Neural crest cell (in vitro differentiated cells): Measurements from ENCODE around the gene IST1. TPM values are rescaled to one million over a fixed set of nuclear protein-coding genes. Genes with fewer than 3 reads are reported as not detected.

ENCODE experiments used
- DNase-seq: peaks from one replicate; pipeline ENCODE4 v3.0.0; 2021; ENCODE audit warnings: low read depth, mixed read lengths, low spot score
- H3K27ac Mint-ChIP-seq: one replicate; pipeline ENCODE4 v1.8.0; 2021; ENCODE audit warnings: mild to moderate bottlenecking, mixed read lengths; ENCODE audit not compliant: unreplicated experiment
- H3K27me3 Mint-ChIP-seq: 2 replicates; pipeline ENCODE4 v1.8.0; 2021; ENCODE audit warnings: low read depth, mild to moderate bottlenecking, mixed read lengths
- H3K36me3 Mint-ChIP-seq: 2 replicates; pipeline ENCODE4 v1.8.0; 2021; ENCODE audit warnings: low read depth, mild to moderate bottlenecking, mixed read lengths
- H3K4me1 Mint-ChIP-seq: 2 replicates; pipeline ENCODE4 v1.8.0; 2021; ENCODE audit warnings: mixed read lengths
- H3K4me3 Mint-ChIP-seq: one replicate; pipeline ENCODE4 v1.8.0; 2021; ENCODE audit warnings: mild to moderate bottlenecking, mixed read lengths
- H3K9me3 Mint-ChIP-seq: 2 replicates; pipeline ENCODE4 v1.8.0; 2021; ENCODE audit warnings: mixed read lengths
- CTCF ChIP-seq: fragments of 200-600 bp; sonication (generic); conservative IDR thresholded peaks from 2 replicates; pipeline ENCODE4 v1.5.0; 2021; ENCODE audit warnings: antibody characterized with exemption, mild to moderate bottlenecking
- total RNA-seq: library from RNA; stranded (reverse); gene quantifications from 2 replicates; pipeline ENCODE4 v1.2.1, GENCODE V29; 2021

The IST1 gene
- total RNA-seq, 1 donor from 2014 or later = 242 TPM

GRCh38 chr16:71974068-71974818 lies 78.9 kb downstream of the IST1 start:
- no peak overlapping the region for H3K27ac Mint-ChIP-seq
- H3K9me3 Mint-ChIP-seq = no peaks in the 10 kb centered on the region
- H3K36me3 Mint-ChIP-seq = no peaks in the 10 kb centered on the region
- no peak overlapping the region for H3K4me3 Mint-ChIP-seq
- no peak for DNase-seq
- H3K4me1 Mint-ChIP-seq = no peaks in the 10 kb centered on the region
- no peaks in the 10 kb centered on the region for H3K27me3 Mint-ChIP-seq
- TF ChIP-seq CTCF = no peak

Other genes with a start within 250 kb of the IST1 start
- 16.2 and 18.7 TPM in 2 replicates for gene PHLPP2, start 170.8 kb upstream of the IST1 start, total RNA-seq
- gene AP1G1, start 86.7 kb upstream of the IST1 start, total RNA-seq = 95.9 and 98.6 TPM in 2 replicates
- 27.4 and 28.4 TPM in 2 replicates for gene ATXN1L, start 49.6 kb upstream of the IST1 start, total RNA-seq
- gene ZNF821, start 11.3 kb upstream of the IST1 start, total RNA-seq = 28.8 and 30.2 TPM in 2 replicates
- gene PKD1L3, start 104.9 kb downstream of the IST1 start, total RNA-seq = not detected in 2 replicates
- gene DHODH, start 113.2 kb downstream of the IST1 start, total RNA-seq = 16.1 and 16.8 TPM in 2 replicates
- gene HP, start 159.0 kb downstream of the IST1 start, total RNA-seq = not detected in 2 replicates
- not detected in 2 replicates for gene HPR, start 167.7 kb downstream of the IST1 start, total RNA-seq
- 11.8 and 13.5 TPM in 2 replicates for gene TXNL4B, start 198.1 kb downstream of the IST1 start, total RNA-seq
- 84.0 and 86.0 TPM in 2 replicates for gene DHX38, start 198.3 kb downstream of the IST1 start, total RNA-seq